GM19193 (cell line): ENCODE data around the gene CDC25C.

Source experiments
- POLR2A ChIP-seq: IDR thresholded peaks from 4 replicates; pipeline ENCODE4 v1.6.1; 2011; ENCODE audit not compliant: insufficient read depth, insufficient read length; ENCODE audit errors: extremely low read depth

CDC25C gene

GRCh38 chr5:138331449-138332368 is at the start of gene CDC25C:
TSS of gene CDC25C (minus strand) at chr5:138331804. CDS start at chr5:138331180, 624 bp downstream.
- TF ChIP-seq POLR2A: peak; percentile 71

- TF ChIP-seq POLR2A: no peak
Measured at GRCh38 chr5:138372653-138373052, 41.0 kb upstream of the CDC25C start.

GRCh38 chr5:138372225-138372624 is 40.6 kb upstream of the CDC25C start:
- TF ChIP-seq POLR2A: no peak

- no peak for TF ChIP-seq POLR2A
Measured at GRCh38 chr5:138371454-138371853, 39.9 kb upstream of the CDC25C start.

GRCh38 chr5:138370537-138370936 is 38.9 kb upstream of the CDC25C start:
- no peak for TF ChIP-seq POLR2A

GRCh38 chr5:138369706-138370105 is 38.1 kb upstream of the CDC25C start:
- no peak for TF ChIP-seq POLR2A

GRCh38 chr5:138369261-138369660 is 37.7 kb upstream of the CDC25C start:
- TF ChIP-seq POLR2A: no peak

GRCh38 chr5:138366632-138367382 is 35.2 kb upstream of the CDC25C start:
- TF ChIP-seq POLR2A: no peak

- no peak for TF ChIP-seq POLR2A
Measured at GRCh38 chr5:138364576-138364975, 33.0 kb upstream of the CDC25C start.

GRCh38 chr5:138360941-138361452 is 29.4 kb upstream of the CDC25C start:
- TF ChIP-seq POLR2A: no peak

- TF ChIP-seq POLR2A: no peak
Measured at GRCh38 chr5:138359621-138360020, 28.0 kb upstream of the CDC25C start.

GRCh38 chr5:138354926-138355378 is 23.3 kb upstream of the CDC25C start:
- no peak for TF ChIP-seq POLR2A

GRCh38 chr5:138354387-138354786 is 22.8 kb upstream of the CDC25C start:
- no peak for TF ChIP-seq POLR2A

GRCh38 chr5:138353560-138354080 is 22.0 kb upstream of the CDC25C start:
- TF ChIP-seq POLR2A: no peak
